Stimulated activated CD4-positive, alpha-beta T cell treated with anti-CD3 and anti-CD28 coated beads, TNF-alpha, amount 100 ng/mL, for 4 hours (primary cell): ENCODE data around the gene SNTG2.

Experiments
- DNase-seq, 3 experiments: peaks; one replicate each; pipeline ENCODE4 v3.0.0-alpha.2; 2020; ENCODE audit warnings: low read depth in 3 of 3

Gene SNTG2

DNA sequence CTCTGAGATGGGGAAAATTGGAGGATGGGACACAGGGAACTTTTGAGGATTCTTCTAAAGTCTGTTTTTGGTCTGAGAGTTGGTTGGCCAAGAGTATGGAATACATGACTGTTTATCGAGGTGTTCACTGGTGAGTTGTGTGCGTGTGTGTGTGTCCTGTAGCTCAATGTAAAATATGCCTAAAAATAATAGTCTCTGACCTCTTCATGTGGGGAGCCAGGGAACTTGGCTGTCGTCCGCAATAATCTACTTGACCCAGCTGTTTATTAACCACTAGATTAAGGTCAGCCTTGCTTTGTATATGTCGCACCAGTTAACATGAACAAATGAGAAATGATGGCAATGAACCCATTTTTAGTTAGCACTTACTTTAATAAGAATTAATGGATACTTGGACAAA is 285.2 kb downstream of the SNTG2 start:
- DNase-seq, result no peak

- DNase-seq, result no peak
Measured at GRCh38 chr2:1236606-1237005, 286.0 kb downstream of the SNTG2 start.

DNA sequence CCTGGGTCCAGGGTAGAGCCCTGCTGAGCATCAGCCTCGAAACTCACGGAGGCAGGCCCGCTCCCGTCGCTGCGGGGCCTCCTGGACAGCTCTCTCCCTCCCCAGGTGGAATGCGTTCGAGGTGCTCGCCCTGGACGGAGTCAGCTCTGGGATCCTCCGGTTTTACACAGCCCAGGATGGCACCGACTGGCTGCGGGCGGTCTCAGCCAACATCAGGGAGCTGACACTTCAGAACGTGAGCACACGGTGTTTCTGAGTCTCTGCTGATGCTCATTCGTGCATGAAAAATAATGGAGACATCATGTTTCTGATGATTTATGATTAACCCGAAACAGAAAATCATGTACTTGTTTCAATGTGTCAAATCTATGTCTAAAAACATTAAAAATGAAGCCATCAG is 287.1 kb downstream of the SNTG2 start:
- DNase-seq, result no peak

- no peak for DNase-seq
Measured at GRCh38 chr2:1238598-1239138, 288.0 kb downstream of the SNTG2 start.

DNA sequence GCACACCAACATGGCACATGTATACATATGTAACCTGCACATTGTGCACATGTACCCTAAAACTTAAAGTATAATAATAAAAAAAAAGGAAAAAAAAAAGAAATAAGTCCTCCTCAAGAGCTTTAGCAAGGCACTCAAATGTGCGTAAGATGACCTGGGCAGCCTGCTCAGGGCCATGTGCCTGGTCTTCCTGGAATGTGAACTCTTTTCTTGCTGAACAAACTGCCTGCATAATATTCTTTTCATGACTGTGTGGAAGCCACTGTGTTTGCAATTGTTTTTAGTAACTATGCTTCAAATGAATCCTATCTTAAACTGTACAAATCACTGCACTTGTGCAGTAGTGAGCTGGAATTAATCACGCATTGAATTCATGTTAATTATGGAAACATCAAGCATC is 294.5 kb downstream of the SNTG2 start:
- DNase-seq, result no peak

GRCh38 chr2:1246239-1246638 is 295.6 kb downstream of the SNTG2 start:
- DNase-seq, result no peak

GRCh38 chr2:1246991-1247390 is 296.3 kb downstream of the SNTG2 start:
- no peak for DNase-seq

DNA sequence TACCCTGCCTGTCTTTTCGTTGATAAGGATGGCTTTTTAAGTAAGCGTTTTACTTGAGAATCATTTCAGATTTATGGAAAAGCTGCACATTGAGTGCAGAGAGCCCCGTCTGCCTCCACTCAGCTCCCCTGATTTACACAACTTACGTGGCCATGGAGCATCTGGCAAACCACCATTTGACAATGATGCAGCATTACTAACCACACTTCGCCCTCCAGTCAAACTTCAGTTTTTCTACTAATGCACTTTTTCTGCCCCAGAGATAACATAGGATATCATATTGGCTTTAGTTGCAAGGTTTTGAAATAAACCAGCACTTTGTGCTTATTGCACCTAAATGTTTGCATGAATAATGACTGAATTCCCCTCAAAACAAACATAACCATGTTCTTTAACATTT is 297.5 kb downstream of the SNTG2 start:
- DNase-seq, result no peak

DNA sequence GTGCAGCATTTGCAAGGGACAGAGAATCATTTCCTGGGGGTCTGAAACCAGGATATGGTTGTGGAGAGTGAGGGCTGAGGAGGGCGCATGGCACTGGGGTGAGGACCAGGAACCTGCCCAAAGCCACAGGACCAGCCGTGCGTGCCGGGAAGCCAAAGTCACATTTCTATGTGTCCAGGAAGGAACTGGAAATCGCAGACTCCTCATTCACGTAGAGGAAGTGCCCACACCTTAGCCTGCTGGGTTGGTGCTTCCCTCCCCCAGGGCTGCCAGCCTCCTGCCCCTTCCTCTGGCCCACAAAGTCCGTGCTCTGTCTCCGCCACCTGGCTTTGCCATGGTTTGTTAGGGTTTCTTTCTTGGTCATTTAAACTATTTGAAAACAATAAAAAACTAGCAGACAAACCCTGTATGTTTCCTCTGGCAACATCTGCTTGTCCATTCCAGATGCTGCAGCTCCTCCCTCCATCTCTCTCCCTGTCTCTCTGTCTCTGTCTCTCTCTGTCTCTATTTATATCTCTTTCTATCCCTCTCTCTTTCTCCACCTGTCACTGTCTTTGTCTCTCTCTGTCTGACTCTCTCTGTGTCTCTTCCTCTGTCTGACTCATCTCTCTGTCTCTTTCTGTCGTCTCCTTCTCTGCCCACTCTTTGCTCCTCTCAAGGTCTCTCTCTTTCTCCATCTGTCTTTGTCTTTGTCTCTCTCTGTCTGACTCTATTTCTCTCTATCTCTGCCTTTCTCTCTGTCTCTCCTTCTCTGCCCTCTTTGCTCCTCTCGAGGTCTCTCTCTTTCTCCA is 299.4 kb downstream of the SNTG2 start:
- DNase-seq, result no peak

DNA sequence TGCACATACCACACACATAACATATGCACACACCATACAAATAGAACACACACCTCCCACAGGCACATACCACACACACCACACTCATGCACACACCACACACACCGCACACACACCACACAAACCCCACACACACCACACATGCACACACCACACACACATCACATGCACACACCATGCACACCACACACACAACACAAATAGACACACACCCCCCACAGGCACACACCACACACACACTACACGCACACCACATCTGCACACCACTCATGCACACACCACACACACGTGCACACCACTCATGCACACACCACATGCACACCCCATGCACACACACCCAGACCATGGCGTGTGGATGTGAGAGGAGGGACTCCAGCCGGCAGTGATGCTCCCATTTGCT is 300.9 kb downstream of the SNTG2 start:
- no peak for DNase-seq

DNA sequence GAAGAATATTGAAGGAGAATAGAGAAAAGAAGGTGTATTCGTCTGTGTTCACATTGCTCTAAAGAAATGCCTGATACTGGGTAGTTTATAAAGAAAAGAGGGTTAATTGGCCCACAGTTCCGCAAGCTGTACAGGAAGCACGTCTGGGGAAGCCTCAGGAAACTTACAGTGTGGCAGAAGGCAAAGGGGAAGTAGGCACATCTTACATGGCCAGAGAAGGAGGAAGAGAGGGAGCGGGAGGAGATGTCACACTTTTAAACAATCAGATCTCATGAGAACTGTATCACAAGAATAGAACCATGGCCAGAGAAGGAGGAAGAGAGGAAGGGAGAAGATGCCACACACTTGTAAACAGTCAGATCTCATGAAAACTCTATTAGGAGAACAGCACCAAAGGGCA is 303.0 kb downstream of the SNTG2 start:
- DNase-seq, result no peak

DNA sequence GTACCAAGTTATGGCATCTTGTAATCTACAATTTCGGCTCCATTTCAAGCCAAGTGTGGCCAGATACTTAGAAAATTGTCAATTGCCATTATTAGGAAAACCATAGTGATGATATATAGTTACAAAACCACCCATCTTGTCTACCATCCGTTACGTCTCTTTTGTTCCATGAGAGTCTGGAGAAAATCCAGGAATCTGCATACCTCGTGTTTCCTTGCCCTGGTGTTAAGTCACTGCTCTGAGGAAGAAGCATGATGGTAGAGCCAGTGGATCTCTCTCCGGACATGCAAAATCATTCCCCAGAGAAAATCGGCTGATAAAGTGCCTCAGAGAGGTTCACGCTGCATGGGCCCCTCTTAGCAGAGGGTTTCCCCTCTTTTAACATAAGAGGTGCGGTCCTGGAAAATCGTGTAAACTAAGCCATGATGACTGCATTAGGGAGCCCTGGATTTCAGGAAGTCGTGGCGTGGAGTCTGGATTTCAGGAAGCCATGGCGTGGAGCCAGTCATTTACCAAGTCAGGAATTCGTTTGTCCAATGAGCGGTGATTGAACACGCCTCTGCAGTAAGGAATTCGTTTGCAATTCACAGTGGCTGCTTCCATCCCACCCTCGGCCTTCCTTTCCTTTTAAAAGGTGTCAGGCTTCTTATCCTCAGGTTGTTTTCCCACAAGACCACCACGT is 304.2 kb downstream of the SNTG2 start:
- no peak for DNase-seq

DNA sequence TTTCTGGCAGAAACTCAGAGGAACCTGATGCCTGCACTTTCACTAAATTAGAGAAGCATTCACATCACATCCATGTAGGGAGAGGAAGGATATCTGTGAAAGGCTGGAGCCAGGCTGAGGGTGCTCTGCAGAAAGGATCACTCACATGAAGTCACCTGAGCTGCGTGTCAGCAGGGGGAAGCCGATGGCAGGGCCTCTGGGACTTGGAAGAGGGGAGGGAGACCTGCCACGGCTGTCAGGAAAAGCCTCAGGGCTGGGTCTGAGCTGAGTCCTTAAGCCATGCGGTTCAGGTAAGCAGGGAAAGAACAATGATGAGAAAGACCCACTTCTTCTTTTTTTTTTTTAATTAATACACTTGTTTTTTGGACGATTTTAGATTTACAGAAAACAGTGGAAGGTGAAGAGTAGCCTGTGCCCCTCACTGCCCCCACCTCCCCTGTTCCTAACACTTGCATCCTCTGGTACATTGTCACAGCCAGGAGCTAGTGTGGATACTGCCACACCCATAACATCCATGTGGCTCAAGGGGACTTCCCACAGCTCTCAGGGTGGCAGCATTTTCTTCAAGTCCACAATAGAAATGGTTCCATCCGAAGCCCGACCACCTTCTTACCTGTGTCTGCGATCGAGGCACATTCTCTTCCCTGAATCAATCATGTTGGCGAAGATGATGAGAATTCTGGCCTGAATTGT is 306.1 kb downstream of the SNTG2 start:
- no peak for DNase-seq

DNA sequence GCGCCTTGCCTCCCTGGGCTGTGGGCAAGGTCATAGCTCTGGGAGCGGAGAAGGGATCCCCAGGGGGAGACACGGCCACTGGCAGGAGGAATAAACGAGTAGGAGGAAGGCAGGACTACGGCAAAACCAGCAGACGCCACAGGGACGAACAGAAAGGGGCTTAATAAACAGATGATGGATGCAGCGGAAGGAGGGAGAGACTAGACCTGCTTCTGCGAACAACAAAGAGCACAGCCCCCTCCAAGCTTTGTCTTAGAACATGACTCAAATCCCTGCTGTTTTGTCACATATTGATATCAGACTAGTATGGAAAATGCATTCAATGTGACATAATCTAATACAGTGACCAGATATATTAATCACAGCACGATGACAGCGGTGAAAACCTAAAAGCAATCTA is 306.7 kb downstream of the SNTG2 start:
- DNase-seq, result no peak

DNA sequence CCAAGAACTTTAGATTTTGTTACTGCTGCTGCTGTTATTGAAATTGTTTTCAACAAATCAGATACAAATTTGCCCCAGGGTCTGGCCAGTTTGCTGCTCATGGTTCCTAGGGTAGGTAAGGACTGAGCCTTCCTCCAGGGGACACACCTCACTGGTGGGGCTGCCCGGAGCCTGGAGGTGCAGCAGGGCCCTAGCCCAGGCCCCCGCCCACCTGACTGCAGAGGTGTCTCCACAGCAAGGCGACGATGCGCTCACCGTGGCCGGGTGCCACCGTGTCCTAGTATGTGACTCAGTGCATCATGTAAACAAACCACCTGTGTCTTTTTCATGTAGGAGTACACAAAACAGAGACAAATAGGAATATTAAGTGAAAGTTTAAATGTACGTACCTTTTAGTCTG is 309.1 kb downstream of the SNTG2 start:
- DNase-seq, result no peak

GRCh38 chr2:1262609-1263008 is 312.0 kb downstream of the SNTG2 start:
- DNase-seq, result no peak

GRCh38 chr2:1265454-1265853 is 314.8 kb downstream of the SNTG2 start:
- DNase-seq, result no peak

DNA sequence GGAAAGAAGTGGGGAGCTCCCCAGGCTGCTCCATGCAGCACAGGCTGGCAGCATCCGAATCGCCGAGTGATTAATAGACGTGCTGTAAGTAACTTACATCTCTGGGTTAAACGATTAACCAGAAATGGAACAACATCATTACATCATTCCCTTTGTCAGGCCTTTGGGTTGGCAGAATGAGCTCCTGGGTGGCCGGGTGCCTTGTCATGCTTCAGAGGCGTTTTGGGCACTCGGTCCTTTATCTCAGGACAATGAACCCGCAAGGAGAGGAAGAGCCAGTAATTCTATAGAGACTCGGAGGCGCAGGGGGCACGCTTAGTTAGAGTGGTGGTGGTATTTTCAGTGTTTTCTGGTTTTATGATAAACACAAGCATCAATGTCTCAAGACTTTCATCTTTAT is 315.7 kb downstream of the SNTG2 start:
- no peak for DNase-seq

DNA sequence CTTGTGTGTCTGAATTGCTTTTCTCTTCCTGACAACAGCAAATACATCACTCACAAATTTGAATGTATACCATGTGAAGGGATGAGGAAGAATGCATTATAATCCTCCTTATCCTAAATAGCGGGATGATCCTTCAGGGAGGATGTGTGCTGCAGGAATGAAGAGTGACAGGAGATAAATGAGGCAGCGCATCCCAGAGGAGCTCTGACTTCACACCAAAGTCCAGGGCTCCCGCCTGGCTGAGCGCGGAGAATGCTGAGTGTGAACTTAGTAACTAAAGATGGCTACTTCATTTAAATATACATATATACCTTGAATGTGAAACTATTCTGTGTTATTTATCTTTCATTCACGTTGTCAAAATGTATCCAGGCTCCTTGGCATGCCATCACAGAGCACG is 317.4 kb downstream of the SNTG2 start:
- no peak for DNase-seq

GRCh38 chr2:1269812-1270211 is 319.2 kb downstream of the SNTG2 start:
- no peak for DNase-seq

DNA sequence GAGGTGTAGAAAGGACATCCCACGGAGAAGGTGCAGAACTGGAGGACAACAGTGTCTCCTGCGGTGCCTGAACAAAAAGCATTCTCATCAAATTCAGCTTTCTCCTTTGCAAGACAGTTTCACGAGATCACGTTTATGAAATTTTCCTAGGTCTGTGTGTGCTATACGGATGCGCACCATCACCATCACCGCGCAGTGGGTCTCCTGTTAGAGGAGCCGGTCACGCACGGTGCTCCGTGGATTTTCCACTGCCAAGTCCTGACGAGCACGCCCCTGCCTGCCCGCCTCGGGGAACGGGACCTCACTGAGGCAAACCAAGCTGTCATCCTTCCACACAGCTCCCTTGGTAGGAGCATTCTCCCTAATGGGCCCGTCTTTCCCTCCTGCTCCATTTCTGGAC is 322.2 kb downstream of the SNTG2 start:
- no peak for DNase-seq

- no peak for DNase-seq
Measured at GRCh38 chr2:1277634-1278033, 327.0 kb downstream of the SNTG2 start.

DNA sequence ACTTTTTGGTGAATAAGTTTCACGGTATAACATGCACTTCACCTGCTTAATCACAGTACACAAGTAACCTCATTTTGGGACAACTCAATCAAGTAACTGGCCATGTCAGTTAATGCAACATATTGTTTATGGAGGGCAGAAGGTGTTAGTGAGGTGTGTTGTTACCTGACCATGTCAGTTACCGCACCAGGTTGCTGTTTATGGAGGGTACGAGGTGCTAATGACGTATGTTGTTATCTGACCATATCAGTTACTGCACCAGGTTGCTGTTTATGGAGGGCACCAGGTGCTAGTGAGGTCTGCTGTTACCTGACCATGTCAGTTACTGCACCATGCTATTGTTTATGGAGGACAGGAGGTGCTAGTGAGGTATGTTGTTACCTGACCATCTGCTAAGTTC is 327.5 kb downstream of the SNTG2 start:
- DNase-seq, result no peak
